ENCODE measurements around the gene CLIP4. TPM values are rescaled to one million over a fixed set of nuclear protein-coding genes. Genes with fewer than 3 reads are reported as not detected.
A peak's percentile ranks its signal among the peaks of the same experiment; 100 is the strongest.

The CLIP4 gene
- total RNA-seq, 1 donor = 107 TPM

GRCh38 chr2:29193111-29193510 lies 77.9 kb downstream of the CLIP4 start:
- no peak overlapping the region for H3K4me3 ChIP-seq (ENCODE audit: low read depth, low read length)
- TF ChIP-seq, protein P1, sequence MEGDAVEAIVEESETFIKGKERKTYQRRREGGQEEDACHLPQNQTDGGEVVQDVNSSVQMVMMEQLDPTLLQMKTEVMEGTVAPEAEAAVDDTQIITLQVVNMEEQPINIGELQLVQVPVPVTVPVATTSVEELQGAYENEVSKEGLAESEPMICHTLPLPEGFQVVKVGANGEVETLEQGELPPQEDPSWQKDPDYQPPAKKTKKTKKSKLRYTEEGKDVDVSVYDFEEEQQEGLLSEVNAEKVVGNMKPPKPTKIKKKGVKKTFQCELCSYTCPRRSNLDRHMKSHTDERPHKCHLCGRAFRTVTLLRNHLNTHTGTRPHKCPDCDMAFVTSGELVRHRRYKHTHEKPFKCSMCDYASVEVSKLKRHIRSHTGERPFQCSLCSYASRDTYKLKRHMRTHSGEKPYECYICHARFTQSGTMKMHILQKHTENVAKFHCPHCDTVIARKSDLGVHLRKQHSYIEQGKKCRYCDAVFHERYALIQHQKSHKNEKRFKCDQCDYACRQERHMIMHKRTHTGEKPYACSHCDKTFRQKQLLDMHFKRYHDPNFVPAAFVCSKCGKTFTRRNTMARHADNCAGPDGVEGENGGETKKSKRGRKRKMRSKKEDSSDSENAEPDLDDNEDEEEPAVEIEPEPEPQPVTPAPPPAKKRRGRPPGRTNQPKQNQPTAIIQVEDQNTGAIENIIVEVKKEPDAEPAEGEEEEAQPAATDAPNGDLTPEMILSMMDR (IDR thresholded peaks at IDR 0.05; ENCODE audit: insufficient read depth, low read depth, low read length) = no peak
- no peak for DNase-seq (ENCODE audit: low read depth)

DNA sequence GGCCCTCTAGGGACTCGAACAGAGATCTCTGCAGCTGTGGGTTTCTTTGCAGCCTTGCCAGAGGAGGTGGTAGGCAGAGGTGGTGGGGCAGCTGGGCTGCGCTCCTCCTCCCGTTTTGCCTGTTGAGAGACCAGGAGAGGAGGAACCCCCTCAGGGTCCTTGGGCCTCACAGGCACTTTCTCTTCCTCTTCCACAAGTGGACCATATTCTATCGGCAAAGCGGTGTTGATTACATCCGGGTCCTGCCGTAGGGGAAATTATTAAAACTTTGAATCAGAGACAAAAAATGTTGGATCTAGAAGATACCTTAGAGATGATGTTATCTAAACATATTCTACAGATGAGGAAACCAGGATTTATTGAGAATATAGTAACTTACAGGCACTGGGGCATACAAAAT lies 78.5 kb downstream of the CLIP4 start:
- DNase-seq (ENCODE audit: low read depth) = no peak
- H3K4me3 ChIP-seq (ENCODE audit: low read depth, low read length) = no peak overlapping the region
- TF ChIP-seq, protein P1 (IDR thresholded peaks at IDR 0.05; ENCODE audit: insufficient read depth, low read depth, low read length) = no peak

DNA sequence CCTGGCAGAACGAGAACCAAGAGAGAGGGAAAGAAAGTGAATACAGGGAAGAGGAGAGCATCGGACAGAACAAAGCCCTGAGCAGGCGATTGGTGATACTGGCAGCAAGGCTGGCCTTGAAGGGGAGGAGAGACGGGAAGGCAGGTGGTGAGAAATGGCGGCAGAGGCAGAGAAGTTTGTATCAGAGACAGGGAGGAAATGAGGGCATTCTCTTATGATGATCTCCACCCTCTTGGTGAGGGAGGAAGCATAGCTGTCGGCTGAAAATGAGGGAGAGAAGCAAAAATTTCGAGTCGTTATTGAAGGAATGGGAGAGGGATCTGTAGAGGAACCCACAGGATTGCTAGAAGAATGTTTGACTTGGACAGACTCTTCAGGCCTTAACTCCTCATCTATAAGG lies 80.6 kb downstream of the CLIP4 start:
- H3K4me3 ChIP-seq (ENCODE audit: low read depth, low read length) = no peak overlapping the region
- TF ChIP-seq, protein P1 (IDR thresholded peaks at IDR 0.05; ENCODE audit: insufficient read depth, low read depth, low read length) = no peak
- no peak for DNase-seq (ENCODE audit: low read depth)

DNA sequence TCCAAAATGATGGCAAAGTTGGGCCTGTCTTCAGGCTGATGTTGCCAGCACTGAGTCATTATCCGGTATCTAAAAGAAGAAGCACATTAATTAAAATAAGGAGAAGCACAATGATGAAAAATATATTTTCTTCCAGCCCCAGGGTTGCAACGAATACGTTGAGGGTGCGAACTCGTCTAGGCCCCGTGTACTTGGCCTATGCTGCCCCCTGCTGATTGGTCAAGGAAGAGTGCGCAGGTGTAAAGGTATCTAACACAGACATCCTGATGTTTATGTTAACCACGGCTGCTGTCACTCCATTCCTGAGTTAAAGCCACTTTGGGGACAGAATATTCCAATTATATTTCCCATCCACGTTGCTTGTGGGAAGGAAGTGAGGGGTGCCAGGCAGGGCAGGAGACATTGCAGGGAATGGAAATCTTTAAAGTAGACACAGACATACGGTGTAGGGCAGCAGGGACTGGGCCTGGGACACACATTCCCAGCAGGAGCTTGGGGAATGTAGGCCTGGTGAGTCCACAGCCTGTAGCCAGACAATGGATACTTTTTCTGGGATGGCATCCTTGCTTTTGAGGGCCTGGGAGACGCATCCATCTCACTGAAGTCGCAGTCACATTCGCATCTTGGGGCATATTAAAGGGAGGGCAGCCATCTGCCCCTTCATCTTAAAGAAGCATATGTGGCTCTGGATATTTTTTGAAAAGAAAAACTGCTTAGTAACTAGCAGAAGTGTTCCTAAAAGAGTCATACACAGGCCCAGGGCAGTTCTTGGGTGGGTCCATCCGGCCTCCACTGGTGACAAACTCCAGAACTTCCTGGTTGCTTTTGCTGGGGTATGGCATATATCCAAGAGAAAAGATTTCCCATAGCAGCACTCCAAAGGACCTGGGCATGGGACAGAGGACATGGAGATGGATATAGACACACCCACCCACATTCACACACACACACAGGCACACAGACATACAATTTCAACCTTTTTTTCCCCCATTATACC lies 81.9 kb downstream of the CLIP4 start:
- no peak overlapping the region for H3K4me3 ChIP-seq (ENCODE audit: low read depth, low read length)
- peak; percentile 60 for DNase-seq (ENCODE audit: low read depth)
- TF ChIP-seq, protein P1 (IDR thresholded peaks at IDR 0.05; ENCODE audit: insufficient read depth, low read depth, low read length) = peak; percentile 80

GRCh38 chr2:29201979-29202378 lies 86.8 kb downstream of the CLIP4 start:
- H3K4me3 ChIP-seq (ENCODE audit: low read depth, low read length) = no peak overlapping the region
- TF ChIP-seq, protein P1 (IDR thresholded peaks at IDR 0.05; ENCODE audit: insufficient read depth, low read depth, low read length) = no peak
- no peak for DNase-seq (ENCODE audit: low read depth)

DNA sequence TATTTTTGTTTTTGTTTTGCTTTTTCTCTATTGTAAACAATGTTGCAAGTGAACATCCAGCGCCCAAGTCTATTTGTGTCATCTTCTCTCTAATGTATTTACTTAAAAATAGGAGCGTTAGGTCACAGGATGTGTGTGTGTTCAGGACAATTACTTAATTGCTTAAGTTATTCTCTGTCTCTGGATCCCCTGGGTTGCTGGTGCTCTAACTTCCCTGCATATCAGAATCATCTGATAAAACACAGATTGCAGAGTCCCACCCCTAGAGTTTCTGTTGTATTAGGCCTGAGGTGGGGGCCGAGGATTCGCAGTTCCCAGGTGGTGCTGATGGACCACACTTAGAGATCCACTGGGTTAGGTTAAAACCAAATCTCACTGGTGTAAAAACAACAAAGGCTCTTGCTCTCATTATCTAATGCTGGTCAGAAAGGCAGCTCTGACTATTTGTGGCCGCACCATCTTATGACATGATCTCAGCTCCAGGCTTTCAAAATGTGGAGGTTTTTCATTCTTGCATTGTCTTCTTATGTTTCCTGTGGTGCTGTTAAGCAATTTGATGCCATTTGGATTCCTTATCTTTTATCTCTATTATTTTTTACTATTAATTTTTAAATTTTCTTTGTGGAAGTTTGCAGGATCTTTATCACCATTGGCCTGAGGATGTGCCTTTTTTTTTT lies 87.7 kb downstream of the CLIP4 start:
- TF ChIP-seq, protein P1 (IDR thresholded peaks at IDR 0.05; ENCODE audit: insufficient read depth, low read depth, low read length) = no peak
- peak; percentile 34 for DNase-seq (ENCODE audit: low read depth)
- H3K4me3 ChIP-seq (ENCODE audit: low read depth, low read length) = no peak overlapping the region

Measured in fibroblast of villous mesenchyme (primary cell).